HepG2 (cell line): ENCODE data around the gene YIPF3. TPM values are rescaled to one million over a fixed set of nuclear protein-coding genes. Genes with fewer than 3 reads are reported as not detected.
A peak's percentile ranks its signal among the peaks of the same experiment; 100 is the strongest.

Source experiments
- ESRRA ChIP-seq: sonication (generic); formaldehyde crosslinking; IDR thresholded peaks from 2 replicates; pipeline ENCODE4 v1.5.1; 2020; ENCODE audit warnings: mild to moderate bottlenecking, low read depth, missing genetic modification reagents
- GMEB1 ChIP-seq: sonication (generic); formaldehyde crosslinking; IDR thresholded peaks from 2 replicates; pipeline ENCODE4 v1.5.1; 2020; ENCODE audit warnings: missing genetic modification reagents, mild to moderate bottlenecking, borderline replicate concordance
- HIVEP1 ChIP-seq: sonication (generic); formaldehyde crosslinking; IDR thresholded peaks from 2 replicates; pipeline ENCODE4 v1.4.0; 2020; ENCODE audit warnings: mild to moderate bottlenecking, missing genetic modification reagents
- HMG20A ChIP-seq: IDR thresholded peaks from 2 replicates; pipeline ENCODE4 v1.6.1; 2016; ENCODE audit warnings: borderline replicate concordance
- HNF1A ChIP-seq, 2 experiments: sonication (generic) in 1 of 2; formaldehyde crosslinking in 1 of 2; IDR thresholded peaks; 2 replicates each; pipeline versions ENCODE4 v1.4.0 to v1.6.1; 2016 to 2020; ENCODE audit warnings: borderline replicate concordance in 1 of 2, low read depth in 1 of 2, mild to moderate bottlenecking in 1 of 2, missing genetic modification reagents in 1 of 2
- MEIS2 ChIP-seq: sonication (generic); formaldehyde crosslinking; IDR thresholded peaks from 2 replicates; pipeline ENCODE4 v1.9.0; 2021; ENCODE audit warnings: mild to moderate bottlenecking, missing genetic modification reagents
- PBX3 ChIP-seq: sonication (generic); formaldehyde crosslinking; IDR thresholded peaks from 2 replicates; pipeline ENCODE4 v1.8.1; 2023; ENCODE audit warnings: missing genetic modification reagents, inconsistent platforms, borderline replicate concordance
- ZNF280D ChIP-seq: sonication (generic); formaldehyde crosslinking; IDR thresholded peaks from 2 replicates; pipeline ENCODE4 v1.5.1; 2020; ENCODE audit warnings: mild to moderate bottlenecking, missing genetic modification reagents
- ZNF598 ChIP-seq: sonication (generic); formaldehyde crosslinking; IDR thresholded peaks from 2 replicates; pipeline ENCODE4 v1.5.1; 2020; ENCODE audit warnings: mild to moderate bottlenecking, missing genetic modification reagents, borderline replicate concordance
- polyA plus RNA-seq, 8 experiments: library from polyadenylated mRNA; depleted of rRNA in 3 of 8; stranded (reverse) in 7 of 8; unstranded in 1 of 8; fragments of >200 nt; fragmentation: Illumina TruSeq in 4 of 8; extraction: Trizol in 4 of 8; gene quantifications; 2 replicates each; pipeline versions ENCODE4 v1.2.1 to v1.2.3, GENCODE V29; 2011 to 2016; ENCODE audit warnings: low read depth in 4 of 8, missing spikeins in 1 of 8, mixed read lengths in 1 of 8; ENCODE audit not compliant: insufficient read depth in 1 of 8
- total RNA-seq, 5 experiments: library from RNA; depleted of rRNA; stranded (reverse); fragments of >200 nt; fragmentation: Illumina TruSeq; extraction: Trizol; gene quantifications; 2 replicates each; pipeline ENCODE4 v1.2.3, GENCODE V29; 2016; ENCODE audit warnings: low read depth in 1 of 5
- TF ChIP-seq, protein P1 (sequence below): sonication (generic); formaldehyde crosslinking; IDR thresholded peaks from 2 replicates; pipeline ENCODE4 v1.4.0; 2020; ENCODE audit warnings: missing genetic modification reagents, borderline replicate concordance
- TF ChIP-seq, protein P2 (sequence below): IDR thresholded peaks from 2 replicates; pipeline ENCODE4 v1.6.1; 2016; ENCODE audit warnings: missing compliant biosample characterization, missing genetic modification reagents, borderline replicate concordance

YIPF3 gene
- total and polyA plus RNA-seq, 2 of the 13 experiments (the other 11 are each of a cell fraction or from before 2014, with no cell fraction given) = 107 to 206 TPM

- TF ChIP-seq GMEB1 (peak; percentile 34), HIVEP1 (CRISPR knock-in tag) (0 out of 2 replicates have a peak, but pooled peaks have one; percentile 58), HNF1A (IDR thresholded peaks at IDR 0.05; ENCODE audit: low read depth) (no peak), HNF1A (CRISPR knock-in tag; IDR thresholded peaks at IDR 0.05; ENCODE audit: borderline replicate concordance) (no peak), MEIS2 (CRISPR knock-in tag) (peak; percentile 96), HMG20A (CRISPR knock-in tag) (peak; percentile 45; the same call in 1 of the 2 replicates), PBX3 (CRISPR knock-in tag) (no peak), ESRRA (CRISPR knock-in tag) (peak; percentile 90), ZNF280D (CRISPR knock-in tag) (peak; percentile 74; the same call in 1 of the 2 replicates), ZNF598 (CRISPR knock-in tag) (no peak)
- TF ChIP-seq, protein P1, sequence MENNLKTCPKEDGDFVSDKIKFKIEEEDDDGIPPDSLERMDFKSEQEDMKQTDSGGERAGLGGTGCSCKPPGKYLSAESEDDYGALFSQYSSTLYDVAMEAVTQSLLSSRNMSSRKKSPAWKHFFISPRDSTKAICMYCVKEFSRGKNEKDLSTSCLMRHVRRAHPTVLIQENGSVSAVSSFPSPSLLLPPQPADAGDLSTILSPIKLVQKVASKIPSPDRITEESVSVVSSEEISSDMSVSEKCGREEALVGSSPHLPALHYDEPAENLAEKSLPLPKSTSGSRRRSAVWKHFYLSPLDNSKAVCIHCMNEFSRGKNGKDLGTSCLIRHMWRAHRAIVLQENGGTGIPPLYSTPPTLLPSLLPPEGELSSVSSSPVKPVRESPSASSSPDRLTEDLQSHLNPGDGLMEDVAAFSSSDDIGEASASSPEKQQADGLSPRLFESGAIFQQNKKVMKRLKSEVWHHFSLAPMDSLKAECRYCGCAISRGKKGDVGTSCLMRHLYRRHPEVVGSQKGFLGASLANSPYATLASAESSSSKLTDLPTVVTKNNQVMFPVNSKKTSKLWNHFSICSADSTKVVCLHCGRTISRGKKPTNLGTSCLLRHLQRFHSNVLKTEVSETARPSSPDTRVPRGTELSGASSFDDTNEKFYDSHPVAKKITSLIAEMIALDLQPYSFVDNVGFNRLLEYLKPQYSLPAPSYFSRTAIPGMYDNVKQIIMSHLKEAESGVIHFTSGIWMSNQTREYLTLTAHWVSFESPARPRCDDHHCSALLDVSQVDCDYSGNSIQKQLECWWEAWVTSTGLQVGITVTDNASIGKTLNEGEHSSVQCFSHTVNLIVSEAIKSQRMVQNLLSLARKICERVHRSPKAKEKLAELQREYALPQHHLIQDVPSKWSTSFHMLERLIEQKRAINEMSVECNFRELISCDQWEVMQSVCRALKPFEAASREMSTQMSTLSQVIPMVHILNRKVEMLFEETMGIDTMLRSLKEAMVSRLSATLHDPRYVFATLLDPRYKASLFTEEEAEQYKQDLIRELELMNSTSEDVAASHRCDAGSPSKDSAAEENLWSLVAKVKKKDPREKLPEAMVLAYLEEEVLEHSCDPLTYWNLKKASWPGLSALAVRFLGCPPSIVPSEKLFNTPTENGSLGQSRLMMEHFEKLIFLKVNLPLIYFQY (CRISPR knock-in tag) = peak; percentile 62; the same call in 1 of the 2 replicates
- TF ChIP-seq, protein P2, sequence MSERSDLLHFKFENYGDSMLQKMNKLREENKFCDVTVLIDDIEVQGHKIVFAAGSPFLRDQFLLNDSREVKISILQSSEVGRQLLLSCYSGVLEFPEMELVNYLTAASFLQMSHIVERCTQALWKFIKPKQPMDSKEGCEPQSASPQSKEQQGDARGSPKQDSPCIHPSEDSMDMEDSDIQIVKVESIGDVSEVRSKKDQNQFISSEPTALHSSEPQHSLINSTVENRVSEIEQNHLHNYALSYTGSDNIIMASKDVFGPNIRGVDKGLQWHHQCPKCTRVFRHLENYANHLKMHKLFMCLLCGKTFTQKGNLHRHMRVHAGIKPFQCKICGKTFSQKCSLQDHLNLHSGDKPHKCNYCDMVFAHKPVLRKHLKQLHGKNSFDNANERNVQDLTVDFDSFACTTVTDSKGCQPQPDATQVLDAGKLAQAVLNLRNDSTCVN (CRISPR knock-in tag) = peak; percentile 100
These were observed 28.0 kb downstream of the YIPF3 start (continued) for GRCh38 chr6:43488667-43489276.
